HG03558 (cell line): Measurements from ENCODE around the gene ACTRT2.

Experiments used
- ATAC-seq: cut with Tn5 transposase; IDR thresholded peaks from one replicate; pipeline ENCODE4 v1.9.1; 2021; ENCODE audit warnings: moderate number of reproducible peaks; ENCODE audit not compliant: unreplicated experiment; ENCODE audit errors: extremely low read depth

Gene ACTRT2

GRCh38 chr1:2983319-2983705, 38.0 kb upstream of the ACTRT2 start:
- no peak for ATAC-seq

GRCh38 chr1:2983706-2984398, 37.4 kb upstream of the ACTRT2 start:
- no peak for ATAC-seq

- no peak for ATAC-seq
These were observed 36.7 kb upstream of the ACTRT2 start for GRCh38 chr1:2984399-2985061.

GRCh38 chr1:2985067-2985561, 36.2 kb upstream of the ACTRT2 start:
- ATAC-seq = no peak

- ATAC-seq = no peak
These were observed 35.3 kb upstream of the ACTRT2 start for GRCh38 chr1:2985694-2986548.

GRCh38 chr1:2986549-2987305, 34.5 kb upstream of the ACTRT2 start:
- no peak for ATAC-seq

GRCh38 chr1:2987773-2988172, 33.5 kb upstream of the ACTRT2 start:
- no peak for ATAC-seq

GRCh38 chr1:2988256-2988655, 33.0 kb upstream of the ACTRT2 start:
- no peak for ATAC-seq

- ATAC-seq = no peak
These were observed 32.1 kb upstream of the ACTRT2 start for GRCh38 chr1:2989185-2989584.

GRCh38 chr1:2989976-2990375, 31.3 kb upstream of the ACTRT2 start:
- no peak for ATAC-seq

GRCh38 chr1:2990376-2991115, 30.7 kb upstream of the ACTRT2 start:
- ATAC-seq = no peak

- no peak for ATAC-seq
These were observed 29.3 kb upstream of the ACTRT2 start for GRCh38 chr1:2991753-2992495.

GRCh38 chr1:2998503-2999100, 22.7 kb upstream of the ACTRT2 start:
- no peak for ATAC-seq

- ATAC-seq = no peak
These were observed 22.1 kb upstream of the ACTRT2 start for GRCh38 chr1:2999138-2999537.

GRCh38 chr1:2999571-2999970, 21.7 kb upstream of the ACTRT2 start:
- no peak for ATAC-seq

GRCh38 chr1:3000214-3000613, 21.1 kb upstream of the ACTRT2 start:
- ATAC-seq = no peak

- no peak for ATAC-seq
These were observed 20.4 kb upstream of the ACTRT2 start for GRCh38 chr1:3000671-3001470.
